ENCODE measurements around the gene FBXL20.
A peak's percentile ranks its signal among the peaks of the same experiment; 100 is the strongest.

FBXL20 gene

GRCh38 chr17:39225959-39226683, 175.3 kb downstream of the FBXL20 start:
- peak overlapping the region; percentile 42 for H3K27ac Mint-ChIP-seq
- no peaks in the 10 kb centered on the region for H3K36me3 Mint-ChIP-seq
- DNase-seq (no peak), ATAC-seq (replicated peaks) (peak; percentile 53 to 70)
- H3K4me3 Mint-ChIP-seq = peak overlapping the region; percentile 81 to 83
- peaks cover 19 to 20% of the 10 kb centered on the region in 2 donors for H3K4me1 Mint-ChIP-seq
- no peaks in the 10 kb centered on the region for H3K9me3 Mint-ChIP-seq
- H3K27me3 Mint-ChIP-seq = peaks cover 59 to 79% of the 10 kb centered on the region in 2 donors

- no peaks in the 10 kb centered on the region for H3K9me3 Mint-ChIP-seq
- peak within 1 kb of the TSS; percentile 83 to 85 for H3K4me3 Mint-ChIP-seq
- ATAC-seq (replicated peaks) (peak; percentile 72 to 73), DNase-seq (no peak)
- H3K4me1 Mint-ChIP-seq = peaks cover 19 to 20% of the 10 kb centered on the region in 2 donors
- H3K27me3 Mint-ChIP-seq = peaks cover 53 to 72% of the 10 kb centered on the region in 2 donors
- peak within 1 kb of the TSS; percentile 81 for H3K27ac Mint-ChIP-seq
- no peaks in the 10 kb centered on the region for H3K36me3 Mint-ChIP-seq
Observed at GRCh38 chr17:39225308-39225958, 176.0 kb downstream of the FBXL20 start, which contains the start of gene STAC2. Gene STAC2 (minus strand): TSS chr17:39225945. CDS start chr17:39225502, 443 bp downstream.

- Mint-ChIP-seq H3K27ac (peak overlapping the region; percentile 81), H3K4me3 (peak overlapping the region; percentile 77 to 85), H3K9me3 (no peaks in the 10 kb centered on the region), H3K27me3 (peaks cover 53 to 76% of the 10 kb centered on the region in 2 donors), H3K4me1 (peaks cover 19 to 20% of the 10 kb centered on the region in 2 donors), H3K36me3 (no peaks in the 10 kb centered on the region)
- DNase-seq (no peak), ATAC-seq (replicated peaks) (peak; percentile 58 to 59)
Observed at GRCh38 chr17:39224778-39225307, 176.6 kb downstream of the FBXL20 start.

GRCh38 chr17:39223907-39224777, 177.3 kb downstream of the FBXL20 start:
- no peaks in the 10 kb centered on the region for H3K36me3 Mint-ChIP-seq

DNA sequence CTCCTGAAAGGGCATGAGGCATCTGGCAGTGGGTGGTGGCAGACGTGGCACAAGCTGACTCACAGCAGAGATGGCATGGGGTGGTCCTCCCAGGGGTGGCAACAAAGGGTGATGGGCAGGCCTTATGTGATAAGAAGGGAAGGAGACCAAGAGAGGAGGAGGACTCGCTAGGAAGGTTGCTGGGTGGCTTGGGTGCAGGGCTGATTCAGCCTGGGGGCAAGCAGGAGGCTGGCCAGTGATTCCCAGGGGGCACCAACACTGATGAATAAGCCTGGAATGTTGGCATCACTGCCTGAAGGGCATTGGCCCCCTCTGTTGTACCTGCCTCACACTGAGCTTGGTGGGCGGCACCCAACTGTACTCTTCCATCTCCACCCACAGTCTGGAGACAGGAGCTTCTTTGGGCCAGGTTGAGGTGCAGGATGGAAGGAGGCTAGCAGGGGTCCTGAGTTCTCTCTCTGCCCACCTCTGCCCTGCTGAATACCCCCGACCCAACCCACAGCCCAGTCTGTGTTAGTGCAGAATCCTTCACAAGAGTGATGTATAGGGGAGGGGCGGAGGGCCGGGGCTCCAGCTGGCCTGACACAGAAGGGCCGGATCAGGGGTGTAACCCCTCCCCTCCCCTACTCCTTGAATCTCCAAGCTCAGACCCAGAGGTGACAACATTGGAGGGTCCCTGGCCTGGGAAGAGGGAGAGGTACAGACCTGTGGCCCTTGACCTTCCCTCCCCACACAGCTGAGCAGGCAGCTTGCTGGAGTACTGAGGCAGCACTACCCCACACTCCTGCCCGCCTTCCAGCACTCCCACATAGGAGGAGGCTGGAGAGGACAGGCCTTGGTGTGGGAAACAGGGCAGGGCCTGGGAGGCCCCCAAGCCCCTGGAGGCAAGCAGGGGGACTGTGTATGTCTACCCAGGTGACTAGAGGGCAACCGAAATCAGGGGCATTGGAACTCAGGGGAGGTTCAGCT, 178.3 kb downstream of the FBXL20 start:
- ATAC-seq (replicated peaks) (no peak), DNase-seq (no peak)
- no peaks in the 10 kb centered on the region for H3K36me3 Mint-ChIP-seq
- no peak overlapping the region for H3K4me3 Mint-ChIP-seq
- H3K9me3 Mint-ChIP-seq = no peaks in the 10 kb centered on the region
- peaks cover 47 to 72% of the 10 kb centered on the region in 2 donors for H3K27me3 Mint-ChIP-seq
- no peak overlapping the region for H3K27ac Mint-ChIP-seq
- peaks cover 22% of the 10 kb centered on the region in 2 donors for H3K4me1 Mint-ChIP-seq

More at GRCh38 chr17:39223907-39224777, 177.3 kb downstream of the FBXL20 start:
- Mint-ChIP-seq H3K9me3 (no peaks in the 10 kb centered on the region), H3K27me3 (peaks cover 50 to 76% of the 10 kb centered on the region in 2 donors), H3K4me3 (peak overlapping the region; percentile 71 to 85), H3K4me1 (peaks cover 20 to 21% of the 10 kb centered on the region in 2 donors), H3K27ac (peak overlapping the region; percentile 75)
- no peak for ATAC-seq (replicated peaks)
- no peak for DNase-seq

DNA sequence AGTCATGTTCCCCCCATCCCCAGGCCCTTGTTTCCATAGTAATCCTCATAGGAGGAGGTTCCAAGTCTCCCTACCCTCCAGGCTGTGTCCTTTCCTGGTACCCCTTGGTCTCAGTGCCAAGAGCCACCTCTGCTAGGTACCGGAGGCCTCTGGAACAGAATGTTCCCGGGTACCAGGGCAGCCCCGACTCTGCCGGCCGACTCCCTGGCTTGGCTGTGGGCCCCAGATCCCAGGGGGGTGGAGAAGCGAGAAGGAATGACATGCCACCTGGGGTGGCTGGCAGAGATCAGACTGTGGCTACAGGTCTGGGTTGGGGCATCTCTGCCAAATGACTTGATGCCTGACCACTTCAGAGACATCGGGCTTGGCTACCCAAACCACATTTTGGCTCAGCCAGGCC, 179.3 kb downstream of the FBXL20 start:
- Mint-ChIP-seq H3K4me1 (peaks cover 21 to 26% of the 10 kb centered on the region in 2 donors), H3K9me3 (no peaks in the 10 kb centered on the region), H3K4me3 (no peak overlapping the region), H3K36me3 (no peaks in the 10 kb centered on the region), H3K27ac (peak overlapping the region; percentile 9), H3K27me3 (peaks cover 43 to 72% of the 10 kb centered on the region in 2 donors)
- DNase-seq = no peak
- no peak for ATAC-seq (replicated peaks)

GRCh38 chr17:39221572-39221971, 179.9 kb downstream of the FBXL20 start:
- Mint-ChIP-seq H3K4me3 (no peak overlapping the region), H3K4me1 (peaks cover 21 to 26% of the 10 kb centered on the region in 2 donors), H3K27ac (no peak overlapping the region), H3K9me3 (no peaks in the 10 kb centered on the region), H3K27me3 (peaks cover 48 to 75% of the 10 kb centered on the region in 2 donors), H3K36me3 (no peaks in the 10 kb centered on the region)
- no peak for ATAC-seq (replicated peaks)
- no peak for DNase-seq

GRCh38 chr17:39219647-39220154, 181.7 kb downstream of the FBXL20 start:
- DNase-seq (no peak), ATAC-seq (replicated peaks) (no peak)
- H3K4me1 Mint-ChIP-seq = peaks cover 14 to 16% of the 10 kb centered on the region in 2 donors
- H3K4me3 Mint-ChIP-seq = no peak overlapping the region
- no peaks in the 10 kb centered on the region for H3K9me3 Mint-ChIP-seq
- peaks cover 55 to 82% of the 10 kb centered on the region in 2 donors for H3K27me3 Mint-ChIP-seq
- H3K36me3 Mint-ChIP-seq = no peaks in the 10 kb centered on the region
- no peak overlapping the region for H3K27ac Mint-ChIP-seq

- no peak for ATAC-seq (replicated peaks)
- peaks cover 53 to 82% of the 10 kb centered on the region in 2 donors for H3K27me3 Mint-ChIP-seq
- DNase-seq = no peak
- H3K4me3 Mint-ChIP-seq = no peak overlapping the region
- no peaks in the 10 kb centered on the region for H3K36me3 Mint-ChIP-seq
- H3K27ac Mint-ChIP-seq = no peak overlapping the region
- peaks cover 8 to 10% of the 10 kb centered on the region in 2 donors for H3K4me1 Mint-ChIP-seq
- no peaks in the 10 kb centered on the region for H3K9me3 Mint-ChIP-seq
Observed at GRCh38 chr17:39218906-39219305, 182.5 kb downstream of the FBXL20 start.

- Mint-ChIP-seq H3K36me3 (no peaks in the 10 kb centered on the region), H3K9me3 (no peaks in the 10 kb centered on the region), H3K27ac (no peak overlapping the region), H3K27me3 (peaks cover 52 to 72% of the 10 kb centered on the region in 2 donors), H3K4me3 (peak overlapping the region in 1 of 2 donors; percentile 37), H3K4me1 (peaks cover 6 to 7% of the 10 kb centered on the region in 2 donors)
- ATAC-seq (replicated peaks) (no peak), DNase-seq (no peak)
Observed at GRCh38 chr17:39217734-39218369, 183.6 kb downstream of the FBXL20 start.

- Mint-ChIP-seq H3K4me3 (no peak overlapping the region), H3K27me3 (peaks cover 45 to 62% of the 10 kb centered on the region in 2 donors), H3K4me1 (peaks cover 16 to 26% of the 10 kb centered on the region in 2 donors), H3K9me3 (no peaks in the 10 kb centered on the region), H3K36me3 (no peaks in the 10 kb centered on the region), H3K27ac (no peak overlapping the region)
- no peak for ATAC-seq (replicated peaks)
- DNase-seq = no peak
Observed at GRCh38 chr17:39213852-39214251, 187.6 kb downstream of the FBXL20 start.

- Mint-ChIP-seq H3K27ac (no peak overlapping the region), H3K27me3 (peaks cover 42 to 57% of the 10 kb centered on the region in 2 donors), H3K36me3 (no peaks in the 10 kb centered on the region), H3K4me1 (peaks cover 22 to 31% of the 10 kb centered on the region in 2 donors), H3K4me3 (no peak overlapping the region), H3K9me3 (no peaks in the 10 kb centered on the region)
- no peak for DNase-seq
- no peak for ATAC-seq (replicated peaks)
Observed at GRCh38 chr17:39212841-39213480, 188.5 kb downstream of the FBXL20 start.
